ENCODE measurements around the gene FREM1. TPM values are rescaled to one million over a fixed set of nuclear protein-coding genes. Genes with fewer than 3 reads are reported as not detected.

FREM1 gene
- total RNA-seq, 1 experiment from 2014 or later, result 1.2 TPM

DNA sequence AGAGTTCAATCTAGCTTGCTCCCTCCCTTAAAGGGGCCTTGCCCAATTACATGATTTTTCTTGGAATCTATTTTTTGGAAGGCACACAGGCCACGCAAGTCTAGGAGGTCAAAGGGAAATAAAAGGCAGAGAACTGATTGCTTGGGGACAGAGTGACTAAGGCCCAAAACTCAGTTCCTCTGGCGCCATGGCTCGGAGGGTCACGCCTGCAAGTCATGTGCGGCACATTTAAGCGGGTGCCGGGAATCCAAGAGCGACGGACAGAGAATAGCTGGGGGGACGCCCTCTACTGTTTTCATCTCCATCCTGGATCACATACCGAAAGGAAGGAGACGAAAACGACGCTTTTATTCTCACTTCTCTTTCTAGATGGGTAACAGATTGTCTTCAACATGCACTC, 78.6 kb downstream of the FREM1 start:
- Histone ChIP-seq H3K4me2 (ENCODE audit: low read length) (no peak overlapping the region), H3K9me3 (ENCODE audit: low read length) (no peaks in the 10 kb centered on the region), H3K4me3 (ENCODE audit: low read length) (no peak overlapping the region), H3K9me2 (replicated peaks; ENCODE audit: low read length) (no peaks in the 10 kb centered on the region), H3F3A (ENCODE audit: low read length, unreplicated experiment) (no peaks in the 10 kb centered on the region), H3K79me2 (ENCODE audit: low read length) (no peaks in the 10 kb centered on the region), H3K36me3 (ENCODE audit: low read depth, low read length) (no peaks in the 10 kb centered on the region), H3K4me1 (ENCODE audit: insufficient read depth, low read length) (no peaks in the 10 kb centered on the region), H4K20me1 (ENCODE audit: low read length) (no peaks in the 10 kb centered on the region), H3K9ac (ENCODE audit: low read length) (no peak overlapping the region), H3K27ac (ENCODE audit: low read length) (no peak overlapping the region), H2AFZ (ENCODE audit: low read length) (no peak overlapping the region), H3K27me3 (ENCODE audit: low read length) (no peaks in the 10 kb centered on the region)
- ATAC-seq (no peak), DNase-seq (no peak)
- CTCF ChIA-PET, result no interaction called here
- TF ChIP-seq, protein P1, sequence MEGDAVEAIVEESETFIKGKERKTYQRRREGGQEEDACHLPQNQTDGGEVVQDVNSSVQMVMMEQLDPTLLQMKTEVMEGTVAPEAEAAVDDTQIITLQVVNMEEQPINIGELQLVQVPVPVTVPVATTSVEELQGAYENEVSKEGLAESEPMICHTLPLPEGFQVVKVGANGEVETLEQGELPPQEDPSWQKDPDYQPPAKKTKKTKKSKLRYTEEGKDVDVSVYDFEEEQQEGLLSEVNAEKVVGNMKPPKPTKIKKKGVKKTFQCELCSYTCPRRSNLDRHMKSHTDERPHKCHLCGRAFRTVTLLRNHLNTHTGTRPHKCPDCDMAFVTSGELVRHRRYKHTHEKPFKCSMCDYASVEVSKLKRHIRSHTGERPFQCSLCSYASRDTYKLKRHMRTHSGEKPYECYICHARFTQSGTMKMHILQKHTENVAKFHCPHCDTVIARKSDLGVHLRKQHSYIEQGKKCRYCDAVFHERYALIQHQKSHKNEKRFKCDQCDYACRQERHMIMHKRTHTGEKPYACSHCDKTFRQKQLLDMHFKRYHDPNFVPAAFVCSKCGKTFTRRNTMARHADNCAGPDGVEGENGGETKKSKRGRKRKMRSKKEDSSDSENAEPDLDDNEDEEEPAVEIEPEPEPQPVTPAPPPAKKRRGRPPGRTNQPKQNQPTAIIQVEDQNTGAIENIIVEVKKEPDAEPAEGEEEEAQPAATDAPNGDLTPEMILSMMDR (conservative IDR thresholded peaks at IDR 0.05; ENCODE audit: low read depth, low read length), result no peak
- TF ChIP-seq EZH2phosphoT487 (IDR thresholded peaks at IDR 0.05; ENCODE audit: borderline replicate concordance, low read length) (no peak), EZH2 (IDR thresholded peaks at IDR 0.05; ENCODE audit: low read length, unreplicated experiment) (no peak)
- intact Hi-C loops (cut with micrococcal nuclease), result no loop called here
- BruUV-seq (replicated peaks), result no TSS peak
- POLR2A ChIA-PET (ENCODE audit: unreplicated experiment), result no interaction called here

DNA sequence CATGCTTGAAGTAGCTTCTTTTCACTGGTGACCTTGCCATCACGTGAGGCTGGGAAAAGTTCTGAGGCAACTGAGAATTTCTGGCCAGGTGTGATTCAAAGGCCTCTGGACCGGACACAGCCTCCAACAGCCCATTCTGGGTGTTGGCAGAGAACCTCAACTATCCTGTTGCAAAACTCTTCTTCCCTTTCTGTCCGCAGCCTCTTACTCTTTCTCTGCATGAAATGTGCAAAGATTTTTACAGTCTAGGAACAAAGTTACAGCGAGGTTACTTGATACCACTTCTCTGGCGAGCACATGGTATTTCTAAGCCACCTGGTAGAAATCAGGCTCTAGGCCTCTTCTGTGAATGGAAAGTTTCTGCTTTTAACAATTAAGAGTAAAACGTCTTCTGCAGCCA, 79.2 kb downstream of the FREM1 start:
- Histone ChIP-seq H4K20me1 (ENCODE audit: low read length) (no peaks in the 10 kb centered on the region), H3K27ac (ENCODE audit: low read length) (no peak overlapping the region), H3K4me2 (ENCODE audit: low read length) (no peak overlapping the region), H3F3A (ENCODE audit: low read length, unreplicated experiment) (no peaks in the 10 kb centered on the region), H3K36me3 (ENCODE audit: low read depth, low read length) (no peaks in the 10 kb centered on the region), H3K9ac (ENCODE audit: low read length) (no peak overlapping the region), H2AFZ (ENCODE audit: low read length) (no peak overlapping the region), H3K9me3 (ENCODE audit: low read length) (no peaks in the 10 kb centered on the region), H3K4me1 (ENCODE audit: insufficient read depth, low read length) (no peaks in the 10 kb centered on the region), H3K27me3 (ENCODE audit: low read length) (no peaks in the 10 kb centered on the region), H3K4me3 (ENCODE audit: low read length) (no peak overlapping the region), H3K79me2 (ENCODE audit: low read length) (no peaks in the 10 kb centered on the region), H3K9me2 (replicated peaks; ENCODE audit: low read length) (no peaks in the 10 kb centered on the region)
- CTCF ChIA-PET, result no interaction called here
- no peak for TF ChIP-seq EZH2 (IDR thresholded peaks at IDR 0.05; ENCODE audit: low read length, unreplicated experiment)
- TF ChIP-seq, protein P1 (conservative IDR thresholded peaks at IDR 0.05; ENCODE audit: low read depth, low read length), result no peak
- TF ChIP-seq EZH2phosphoT487 (IDR thresholded peaks at IDR 0.05; ENCODE audit: borderline replicate concordance, low read length), result no peak
- no peak for ATAC-seq
- DNase-seq, result no peak
- POLR2A ChIA-PET (ENCODE audit: unreplicated experiment), result no interaction called here
- no TSS peak for BruUV-seq (replicated peaks)
- intact Hi-C loops (cut with micrococcal nuclease), result no loop called here

- H3K27me3 ChIP-seq (ENCODE audit: low read length), result no peaks in the 10 kb centered on the region
- TF ChIP-seq, protein P1 (conservative IDR thresholded peaks at IDR 0.05; ENCODE audit: low read depth, low read length), result no peak
- TF ChIP-seq EZH2phosphoT487 (IDR thresholded peaks at IDR 0.05; ENCODE audit: borderline replicate concordance, low read length) (no peak), EZH2 (IDR thresholded peaks at IDR 0.05; ENCODE audit: low read length, unreplicated experiment) (no peak)
- no peaks in the 10 kb centered on the region for H3K4me1 ChIP-seq (ENCODE audit: insufficient read depth, low read length)
- H3F3A ChIP-seq (ENCODE audit: low read length, unreplicated experiment), result no peaks in the 10 kb centered on the region
- ATAC-seq, result no peak
- no peak for DNase-seq
- H3K4me3 ChIP-seq (ENCODE audit: low read length), result no peak overlapping the region
- H3K27ac ChIP-seq (ENCODE audit: low read length), result no peak overlapping the region
- intact Hi-C loops (cut with micrococcal nuclease), result no loop called here
- H3K36me3 ChIP-seq (ENCODE audit: low read depth, low read length), result no peaks in the 10 kb centered on the region
- H3K79me2 ChIP-seq (ENCODE audit: low read length), result no peaks in the 10 kb centered on the region
- no peak overlapping the region for H3K9ac ChIP-seq (ENCODE audit: low read length)
- no TSS peak for BruUV-seq (replicated peaks)
- ChIA-PET POLR2A (ENCODE audit: unreplicated experiment) (no interaction called here), CTCF (no interaction called here)
- no peaks in the 10 kb centered on the region for H3K9me2 ChIP-seq (replicated peaks; ENCODE audit: low read length)
- no peaks in the 10 kb centered on the region for H4K20me1 ChIP-seq (ENCODE audit: low read length)
- no peaks in the 10 kb centered on the region for H3K9me3 ChIP-seq (ENCODE audit: low read length)
- no peak overlapping the region for H3K4me2 ChIP-seq (ENCODE audit: low read length)
- no peak overlapping the region for H2AFZ ChIP-seq (ENCODE audit: low read length)
These were observed 80.2 kb downstream of the FREM1 start for GRCh38 chr9:14830057-14830456.

Data from PC-3 (cell line).